Stimulated activated naive CD4-positive, alpha-beta T cell treated with Interleukin-2 at 50 U/mL for 16 hours (primary cell): ENCODE results near the gene LILRA5.
"Not testable (repeated sequence)": the region's sequence is repeated elsewhere in the genome, so short reads cannot be mapped to it uniquely, and the experiment has no call there.

Experiments
- DNase-seq: peaks from one replicate; lab custom pipeline; 2025; lab: John Stamatoyannopoulos, UW

LILRA5 gene

DNA sequence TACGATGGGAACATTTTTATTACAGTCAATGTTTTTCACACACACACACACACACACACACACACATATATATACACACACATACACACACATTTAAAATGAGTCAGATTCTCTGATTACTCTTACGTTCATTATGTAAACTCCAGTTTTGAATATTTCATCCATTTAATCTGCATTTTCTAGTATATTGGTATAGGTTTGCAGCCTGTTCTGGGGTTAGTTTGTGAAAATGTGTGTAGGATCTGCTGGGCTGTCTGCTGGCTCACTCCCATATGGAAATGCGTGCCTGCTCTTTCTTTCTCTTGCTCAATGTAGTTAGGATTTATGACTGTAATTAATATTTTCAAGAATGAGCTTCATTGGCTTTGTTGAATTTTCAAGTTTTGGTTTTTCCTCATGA, 39.1 kb downstream of the LILRA5 start:
- DNase-seq = no peak

DNA sequence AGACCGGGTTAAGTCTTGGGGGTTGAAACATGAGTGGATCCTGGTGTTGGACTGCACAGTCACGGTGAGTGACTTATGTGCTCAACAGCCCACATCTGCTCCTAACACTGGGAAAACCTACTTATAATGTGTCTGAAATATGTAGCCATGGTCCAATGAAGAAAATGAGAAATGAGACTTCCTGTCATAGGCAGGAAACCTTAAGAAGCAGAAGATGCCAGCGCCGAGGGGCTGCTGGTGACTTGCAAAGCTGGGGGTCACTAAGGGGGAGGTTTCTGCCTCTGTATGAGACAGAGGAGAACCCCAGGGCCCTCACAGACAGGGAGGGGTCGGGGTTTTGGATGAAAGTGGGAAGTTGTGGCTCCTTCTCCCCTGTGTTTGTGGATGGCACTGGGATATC, 40.8 kb downstream of the LILRA5 start:
- DNase-seq = not testable (repeated sequence)

DNA sequence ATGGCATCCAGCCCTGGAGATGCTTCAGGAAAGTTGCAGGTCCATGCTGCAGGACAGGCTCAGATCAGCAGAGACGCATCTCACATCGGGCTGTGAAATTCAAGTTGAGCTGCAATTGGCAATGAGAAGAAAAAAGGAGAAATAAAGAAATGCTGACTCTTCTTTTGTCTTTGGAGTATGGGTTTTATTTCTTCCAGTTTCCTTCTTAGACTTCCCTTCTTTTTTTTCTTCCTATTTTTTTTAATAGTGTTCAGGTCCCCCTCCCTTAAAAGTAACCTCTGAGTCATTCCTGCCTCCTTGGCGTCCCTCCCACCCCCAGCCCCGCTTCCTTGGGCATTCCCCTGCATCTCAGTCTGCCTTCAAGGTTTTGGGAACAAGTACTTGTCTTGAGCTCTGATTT, 41.4 kb downstream of the LILRA5 start:
- DNase-seq = not testable (repeated sequence)

DNA sequence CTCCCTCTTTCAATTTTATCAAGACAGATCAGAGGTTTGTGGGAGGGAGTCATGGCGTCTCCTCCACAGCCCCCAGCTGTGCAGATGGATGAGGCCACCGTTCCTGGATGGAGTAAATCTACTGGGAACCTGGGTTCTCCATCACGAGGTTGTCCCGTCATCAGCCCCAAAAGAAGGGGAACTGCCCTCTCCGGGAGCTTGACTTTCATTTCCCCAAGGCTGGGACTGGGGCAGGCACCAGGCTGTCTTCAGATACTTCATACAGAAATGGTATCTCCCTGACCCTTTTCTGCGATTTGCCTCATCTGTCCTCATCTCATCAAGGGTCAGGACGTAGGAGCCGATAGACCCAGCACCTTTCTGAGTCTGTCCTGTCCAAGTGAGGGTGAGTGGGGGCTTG, 41.9 kb downstream of the LILRA5 start:
- no peak for DNase-seq

DNA sequence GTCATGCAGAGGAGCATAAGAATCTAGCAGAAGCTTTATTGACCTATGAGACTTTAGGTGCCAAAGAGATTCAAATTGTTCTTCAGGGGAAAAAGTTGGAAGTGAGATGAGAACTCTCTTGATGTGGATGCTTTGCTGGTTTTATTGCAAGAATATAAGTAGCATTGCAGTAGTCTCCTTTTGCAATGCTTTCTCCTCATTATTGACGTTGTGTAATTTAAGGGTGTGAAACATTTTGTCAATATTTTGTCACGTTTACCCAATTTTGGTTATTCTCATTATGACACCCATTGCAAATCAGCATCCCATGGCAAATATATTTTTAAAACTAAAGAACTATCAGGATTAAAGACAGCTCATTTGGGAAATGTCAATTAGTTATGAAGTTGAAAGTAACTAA, 44.0 kb downstream of the LILRA5 start:
- DNase-seq = no peak

DNA sequence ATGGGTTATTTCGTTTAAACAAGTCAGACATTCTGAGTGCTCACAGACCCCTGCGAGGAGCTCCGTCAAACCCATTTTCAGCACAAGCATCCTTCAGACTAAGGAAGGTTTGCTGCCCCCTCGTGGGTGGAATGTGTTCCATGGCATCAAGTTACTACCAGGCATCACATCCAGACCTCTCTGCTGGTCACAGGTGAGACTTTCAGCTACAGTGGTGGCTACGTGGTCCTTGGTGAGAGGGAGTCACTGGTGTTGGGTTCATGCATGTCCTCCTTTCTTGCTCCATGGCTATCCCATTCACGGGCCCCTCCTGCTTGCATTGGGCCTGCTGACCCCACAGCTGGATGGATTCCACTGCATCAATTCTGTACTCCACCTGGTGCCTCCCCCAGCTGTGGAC, 46.8 kb downstream of the LILRA5 start:
- peak; percentile 57 for DNase-seq

DNA sequence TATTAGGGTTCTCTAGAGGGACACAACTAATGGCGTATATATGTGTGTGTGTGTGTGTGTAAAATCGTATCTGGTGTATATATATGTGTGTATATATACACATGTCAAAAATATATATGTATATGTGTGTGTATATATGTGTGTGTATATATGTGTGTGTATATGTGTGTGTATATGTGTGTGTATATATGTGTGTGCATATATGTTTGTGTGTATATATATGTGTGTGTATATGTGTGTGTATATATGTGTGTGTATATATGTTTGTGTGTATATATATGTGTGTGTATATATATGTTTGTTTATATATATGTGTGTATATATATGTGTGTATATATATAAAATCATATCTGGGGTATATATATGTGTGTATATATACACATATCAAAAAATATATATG, 50.5 kb downstream of the LILRA5 start:
- no peak for DNase-seq

DNA sequence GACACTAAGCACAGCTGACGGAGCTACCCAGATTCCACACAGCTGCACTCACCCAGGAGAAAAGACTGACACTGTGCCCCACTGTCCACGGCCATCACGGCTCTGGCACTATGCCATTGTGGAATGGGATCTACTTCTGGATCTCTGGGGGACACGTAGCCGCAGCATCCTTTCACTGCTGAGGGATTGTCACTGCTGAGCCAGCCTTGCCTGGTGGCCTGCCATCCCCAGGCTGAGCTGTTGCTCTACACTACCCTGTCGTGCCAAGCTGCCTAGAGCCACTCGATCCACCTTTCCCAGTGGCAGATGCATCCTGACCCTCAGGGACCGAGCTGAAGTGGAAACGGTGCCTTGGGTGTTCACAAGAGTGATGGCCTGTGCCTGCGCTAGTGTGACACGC, 50.9 kb downstream of the LILRA5 start:
- DNase-seq = no peak

DNA sequence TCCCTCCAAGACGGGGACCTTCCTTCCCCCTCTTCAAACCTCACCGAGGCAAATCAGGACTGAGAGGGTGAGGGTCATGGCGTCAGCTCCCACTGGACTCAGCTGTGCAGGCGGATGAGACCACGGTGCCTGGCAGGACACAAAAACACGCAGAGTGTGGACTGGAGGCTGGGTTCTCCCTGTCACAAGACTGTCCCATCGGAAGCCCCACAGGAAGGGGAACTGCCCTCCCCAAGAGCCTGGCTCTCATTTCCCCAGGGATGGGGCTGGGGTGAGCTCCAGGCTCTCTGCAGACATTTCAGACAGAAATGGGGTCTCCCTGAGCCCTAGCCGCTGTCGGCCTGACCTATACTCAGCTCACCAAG, 55.9 kb downstream of the LILRA5 start, which contains the start of gene LILRB5:
Gene LILRB5, minus strand, starts transcription at position 158 of the 365 bp plus-strand sequence. Its CDS starts 80 bp downstream, at position 78.
- no peak for DNase-seq
